ENCODE measurements around the gene C7orf25.

C7orf25 gene

GRCh38 chr7:42911454-42912447, at the start of gene C7orf25:
C7orf25 (minus strand) TSS chr7:42912070; CDS start chr7:42910900, 1,170 bp downstream.
- peak; percentile 27 for DNase-seq

DNA sequence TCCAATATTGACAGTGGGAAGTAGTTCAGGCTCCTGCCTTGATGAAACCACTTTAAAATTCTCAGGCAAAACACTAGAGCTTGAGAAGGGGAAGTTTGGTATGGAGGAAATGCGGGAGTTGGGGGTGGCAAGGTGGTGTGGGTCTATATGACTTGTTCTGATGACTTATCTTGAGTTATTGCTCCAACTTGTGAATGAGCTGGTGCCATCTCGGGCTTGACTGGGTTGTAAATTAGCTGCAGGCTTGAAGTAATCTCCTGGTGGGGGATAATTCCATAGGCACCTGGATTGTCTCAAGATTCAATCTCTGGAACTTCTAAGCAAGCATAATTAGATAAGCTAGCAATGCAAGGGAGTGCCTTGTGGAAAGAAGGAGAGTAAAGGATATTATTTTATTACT, 49.3 kb upstream of the C7orf25 start:
- no peak for DNase-seq

GRCh38 chr7:42960762-42961161, 48.9 kb upstream of the C7orf25 start:
- DNase-seq = no peak

GRCh38 chr7:42959549-42959948, 47.7 kb upstream of the C7orf25 start:
- no peak for DNase-seq

GRCh38 chr7:42956062-42956461, 44.2 kb upstream of the C7orf25 start:
- no peak for DNase-seq

- DNase-seq = no peak
Observed at GRCh38 chr7:42953994-42954393, 42.1 kb upstream of the C7orf25 start.

DNA sequence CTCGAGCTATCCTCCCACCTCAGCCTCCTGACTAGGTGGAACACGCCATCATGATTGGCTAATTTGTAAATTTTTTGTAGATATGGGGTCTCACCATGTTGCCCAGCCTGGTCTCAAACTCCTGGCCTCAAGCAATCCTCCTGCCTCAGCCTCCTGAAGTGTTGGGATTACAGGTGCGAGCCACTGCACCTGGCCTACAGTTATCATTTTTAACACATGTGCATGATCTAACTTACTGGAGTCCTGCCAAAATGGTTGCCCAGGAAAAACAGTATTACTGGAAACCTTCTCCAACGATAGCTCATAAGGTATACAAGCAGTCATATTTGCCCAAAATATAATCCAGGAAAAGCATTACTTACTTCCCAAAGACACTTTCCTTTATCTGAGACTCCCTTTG, 40.5 kb upstream of the C7orf25 start:
- no peak for DNase-seq

- no peak for DNase-seq
Observed at GRCh38 chr7:42950417-42950816, 38.5 kb upstream of the C7orf25 start.

DNA sequence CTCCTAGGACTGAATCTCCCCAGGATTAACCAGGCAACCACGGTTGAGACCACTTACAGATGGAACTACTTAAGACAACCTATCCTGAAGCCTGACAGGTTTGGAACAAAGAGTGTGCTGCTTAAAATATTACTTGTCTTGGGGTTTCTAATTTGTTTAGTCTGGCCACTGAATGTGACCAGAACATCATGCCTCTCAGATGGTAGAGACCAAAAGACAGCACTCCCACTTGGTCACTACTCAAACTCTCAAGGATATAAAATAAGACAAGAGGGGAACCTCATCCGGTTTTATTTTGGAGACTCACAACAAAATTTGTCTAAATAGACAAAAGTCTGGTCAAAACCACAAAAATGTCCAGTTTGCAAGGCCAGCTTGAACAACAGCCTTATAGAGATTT, 35.7 kb upstream of the C7orf25 start:
- no peak for DNase-seq

- DNase-seq = no peak
Observed at GRCh38 chr7:42946627-42946950, 34.7 kb upstream of the C7orf25 start.

DNA sequence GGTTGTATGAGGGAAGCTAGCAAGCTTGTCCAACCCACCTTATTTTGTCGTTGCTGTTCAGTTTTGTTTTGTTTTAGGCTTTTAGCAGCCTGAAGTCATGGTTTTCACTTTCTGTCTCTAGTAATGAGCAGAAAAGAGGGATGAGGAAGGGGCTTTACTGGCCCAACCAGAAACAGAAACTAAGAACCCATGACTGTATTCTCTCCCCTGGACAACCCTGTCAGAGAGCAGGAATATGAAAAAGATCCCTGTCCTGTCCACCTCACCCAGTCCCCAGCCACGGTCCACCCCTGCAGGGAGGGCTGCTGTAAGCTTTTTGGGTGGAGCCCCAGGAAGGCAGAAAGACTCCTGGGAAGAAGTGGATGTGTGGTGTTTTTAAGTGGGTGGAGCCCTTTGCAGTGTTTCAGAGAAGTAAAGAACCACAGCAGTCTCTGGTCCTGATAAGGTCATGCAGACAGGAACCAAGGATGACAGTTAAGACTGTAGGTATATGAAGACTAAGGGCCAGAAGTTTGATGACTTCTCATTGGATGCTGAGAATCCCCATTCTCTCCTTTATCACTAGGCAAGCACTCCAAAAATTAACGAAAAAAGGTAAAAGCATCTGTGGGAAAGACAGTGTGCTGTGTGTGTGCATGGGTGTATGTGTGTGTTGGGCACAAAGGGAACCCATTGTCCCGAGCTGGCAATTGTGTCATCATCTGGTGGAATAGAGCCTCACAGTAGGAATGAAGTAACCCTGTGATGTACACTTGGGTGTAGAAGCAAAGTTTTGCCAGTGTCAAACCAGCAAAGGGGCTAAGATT, 34.2 kb upstream of the C7orf25 start:
- DNase-seq = no peak

- no peak for DNase-seq
Observed at GRCh38 chr7:42940985-42941847, 29.3 kb upstream of the C7orf25 start.

DNA sequence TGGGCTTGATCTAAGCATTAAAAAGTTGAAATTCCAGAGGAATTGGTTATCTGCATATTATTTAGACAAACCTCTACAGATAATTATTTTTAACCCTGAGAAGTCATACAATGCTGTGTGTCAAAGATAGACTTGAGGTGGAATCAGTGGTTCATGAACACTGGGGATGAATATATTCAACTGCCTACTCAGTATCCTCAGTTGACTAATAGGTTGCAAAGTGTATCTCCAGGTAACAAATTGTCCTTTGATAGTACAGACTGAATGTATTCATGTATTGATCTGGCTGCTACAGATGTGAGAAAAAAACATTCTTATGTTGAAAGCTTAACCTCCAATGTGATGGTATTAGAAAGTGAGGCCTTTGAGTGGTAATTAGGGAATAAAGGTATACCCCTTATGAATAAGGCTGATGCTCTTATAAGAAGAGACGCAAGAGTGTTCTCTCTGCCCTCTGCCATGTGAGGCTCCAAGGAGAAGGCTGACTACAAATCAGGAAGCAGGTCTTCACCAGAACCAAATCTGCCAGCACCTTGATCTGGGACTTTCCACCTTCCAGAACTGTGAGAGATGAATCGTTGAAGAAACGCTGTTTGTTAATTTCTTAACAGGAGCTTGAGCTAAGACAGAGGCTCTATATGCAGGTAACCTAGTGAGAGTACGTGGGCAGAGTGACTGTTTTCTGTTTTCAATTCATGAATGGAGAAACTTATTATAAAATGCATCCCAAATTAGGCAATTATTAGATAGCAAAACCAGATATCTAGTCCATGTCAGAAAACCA, 27.8 kb upstream of the C7orf25 start:
- DNase-seq = no peak

GRCh38 chr7:42935861-42936260, 24.0 kb upstream of the C7orf25 start:
- no peak for DNase-seq

- no peak for DNase-seq
Observed at GRCh38 chr7:42934291-42934690, 22.4 kb upstream of the C7orf25 start.

- no peak for DNase-seq
Observed at GRCh38 chr7:42932811-42933591, 21.1 kb upstream of the C7orf25 start.

DNA sequence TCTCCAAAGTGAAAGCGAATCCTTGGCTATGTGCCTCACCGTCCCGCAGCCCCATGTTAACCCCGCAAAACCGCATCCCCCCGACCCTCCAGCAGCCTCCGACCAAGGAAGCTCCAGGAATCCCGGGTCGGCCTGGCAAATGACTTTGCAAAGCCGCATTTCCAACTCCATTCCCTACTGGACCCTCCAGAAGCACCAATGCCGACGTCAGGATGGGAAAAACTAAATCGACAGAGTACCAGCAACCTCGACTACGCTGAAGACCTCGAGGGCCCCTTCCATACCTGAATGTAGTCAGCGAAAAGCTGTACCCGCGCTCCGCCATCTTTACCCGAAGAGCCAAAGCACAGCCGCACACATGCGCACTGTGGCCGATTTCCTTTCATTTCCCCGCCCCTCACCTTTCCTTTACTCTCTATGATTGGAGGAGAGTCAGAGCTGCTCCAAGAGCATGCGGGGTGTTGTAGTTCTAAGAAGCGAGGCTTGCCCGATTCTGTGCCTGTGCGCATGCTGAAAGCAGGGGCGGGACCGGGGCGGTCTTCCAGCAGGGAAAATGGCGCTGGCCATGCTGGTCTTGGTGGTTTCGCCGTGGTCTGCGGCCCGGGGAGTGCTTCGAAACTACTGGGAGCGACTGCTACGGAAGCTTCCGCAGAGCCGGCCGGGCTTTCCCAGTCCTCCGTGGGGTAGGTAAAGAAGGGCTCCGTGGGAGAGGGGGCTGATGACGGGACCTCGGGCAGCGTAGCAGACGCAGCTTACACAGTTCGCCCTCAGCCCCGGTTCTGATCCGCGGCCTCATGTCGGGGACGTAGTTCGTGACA, 20.2 kb upstream of the C7orf25 start, which contains the start of the genes MRPL32 and PSMA2:
TSS of gene MRPL32 (plus strand) at position 543 of the 818 bp plus-strand sequence. CDS start at position 554, 11 bp downstream.
TSS of gene PSMA2 (minus strand) at position 341 of the 818 bp plus-strand sequence. CDS start at position 325, 16 bp downstream.
- DNase-seq = peak; percentile 96

GRCh38 chr7:42931447-42931833, 19.6 kb upstream of the C7orf25 start:
- DNase-seq = no peak

DNA sequence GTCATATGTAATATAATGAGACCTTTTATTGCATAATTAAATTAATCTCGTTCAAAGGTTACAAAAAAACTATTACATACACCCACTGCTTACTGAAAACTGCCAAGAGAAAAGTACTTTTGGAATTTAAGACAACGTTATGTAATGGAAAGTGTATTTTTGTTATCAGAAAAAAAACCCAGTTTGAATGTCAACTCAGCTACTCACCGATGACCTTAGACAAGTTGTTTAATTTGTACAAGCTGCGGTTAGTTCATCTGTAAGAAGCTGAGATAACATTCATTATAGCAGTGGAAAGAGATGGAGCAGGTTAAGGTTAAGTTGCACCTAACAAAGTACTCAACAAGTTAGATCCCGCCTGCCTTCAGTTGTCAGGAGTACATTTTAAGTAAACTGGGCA, 19.0 kb upstream of the C7orf25 start:
- no peak for DNase-seq

DNA sequence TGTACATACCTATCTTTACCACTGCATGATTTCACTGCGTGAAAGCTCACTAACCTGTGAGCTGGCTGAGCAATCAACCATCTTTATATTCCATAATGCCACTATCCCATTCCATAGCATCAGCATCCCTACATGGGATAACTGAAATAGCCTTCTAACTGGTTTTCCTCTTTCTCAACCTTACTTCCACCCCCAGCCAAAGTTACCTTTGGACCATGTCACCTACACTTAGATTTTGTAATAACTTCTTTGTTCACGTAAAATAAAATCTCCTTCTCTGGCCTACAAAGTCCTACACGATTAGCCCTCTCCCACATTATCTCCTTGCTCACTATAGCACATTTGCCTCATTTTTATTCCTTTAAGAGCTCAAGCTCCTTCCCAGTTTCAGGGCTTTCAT, 17.6 kb upstream of the C7orf25 start:
- no peak for DNase-seq

Data from SIG-M5 (cell line).